ENCODE measurements around the gene SPG21.

DNA sequence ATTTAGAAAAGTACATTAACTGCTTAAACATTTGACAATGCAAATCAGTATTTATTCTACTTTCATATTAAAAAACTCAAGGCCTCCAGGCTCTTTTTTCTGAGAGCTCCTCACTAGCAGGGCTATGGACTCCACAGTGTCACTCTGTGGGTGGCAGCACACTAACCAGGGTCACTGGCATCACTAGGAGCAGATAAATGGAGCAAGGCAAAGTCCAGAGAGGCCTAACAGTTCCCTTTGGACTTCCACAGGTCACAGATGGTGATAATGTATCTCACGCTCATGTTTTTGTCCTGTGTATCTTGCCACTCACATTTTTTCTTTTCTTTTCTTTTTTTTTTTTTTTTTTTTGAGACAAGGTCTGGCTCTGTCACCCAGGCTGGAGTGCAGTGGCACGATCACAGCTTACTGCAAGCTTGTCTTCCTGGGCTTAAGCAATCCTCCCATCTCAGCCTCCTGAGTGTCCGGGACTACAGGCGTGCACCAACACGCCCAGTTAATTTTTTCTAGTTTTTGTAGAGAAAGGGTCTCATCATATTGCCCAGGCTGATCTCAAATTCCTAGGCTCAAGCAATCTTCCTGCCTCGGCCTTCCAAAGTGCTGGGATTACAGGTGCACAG, 7.8 kb downstream of the SPG21 start:
- TF ChIP-seq CTCF (conservative IDR thresholded peaks at IDR 0.05; ENCODE audit: low read depth, low read length) (no peak), EZH2 (IDR thresholded peaks at IDR 0.05; ENCODE audit: borderline replicate concordance, low read depth, low read length, poor library complexity, severe bottlenecking) (no peak)
